ENCODE measurements around the gene SPTBN5.

DNA sequence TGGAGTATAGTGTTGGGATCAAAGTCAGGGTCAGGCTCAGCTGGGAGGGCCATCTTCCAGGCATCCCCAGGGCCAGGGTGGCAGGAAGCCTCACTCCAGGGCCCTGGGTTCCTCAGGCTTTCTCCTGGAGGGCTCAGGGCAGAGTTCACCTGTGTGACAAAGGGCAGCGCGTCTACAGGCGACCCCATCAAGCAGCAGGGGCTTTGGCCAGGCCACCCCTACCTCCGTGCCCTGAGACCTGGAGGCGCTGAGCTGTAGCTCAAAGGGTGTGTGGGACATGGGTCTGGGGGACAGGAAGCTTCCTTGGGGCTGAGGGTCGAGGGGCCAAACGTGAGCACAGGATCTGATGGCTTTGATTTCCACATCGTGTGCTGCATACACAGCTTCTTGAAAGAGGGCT lies 12.8 kb downstream of the SPTBN5 start:
- no peak for TF ChIP-seq IRF2 (CRISPR knock-in tag; IDR thresholded peaks at IDR 0.05; ENCODE audit: borderline replicate concordance, low read depth)
- TF ChIP-seq, protein P1, sequence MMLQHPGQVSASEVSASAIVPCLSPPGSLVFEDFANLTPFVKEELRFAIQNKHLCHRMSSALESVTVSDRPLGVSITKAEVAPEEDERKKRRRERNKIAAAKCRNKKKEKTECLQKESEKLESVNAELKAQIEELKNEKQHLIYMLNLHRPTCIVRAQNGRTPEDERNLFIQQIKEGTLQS (CRISPR knock-in tag; conservative IDR thresholded peaks at IDR 0.05): no peak
- TF ChIP-seq, protein P2, sequence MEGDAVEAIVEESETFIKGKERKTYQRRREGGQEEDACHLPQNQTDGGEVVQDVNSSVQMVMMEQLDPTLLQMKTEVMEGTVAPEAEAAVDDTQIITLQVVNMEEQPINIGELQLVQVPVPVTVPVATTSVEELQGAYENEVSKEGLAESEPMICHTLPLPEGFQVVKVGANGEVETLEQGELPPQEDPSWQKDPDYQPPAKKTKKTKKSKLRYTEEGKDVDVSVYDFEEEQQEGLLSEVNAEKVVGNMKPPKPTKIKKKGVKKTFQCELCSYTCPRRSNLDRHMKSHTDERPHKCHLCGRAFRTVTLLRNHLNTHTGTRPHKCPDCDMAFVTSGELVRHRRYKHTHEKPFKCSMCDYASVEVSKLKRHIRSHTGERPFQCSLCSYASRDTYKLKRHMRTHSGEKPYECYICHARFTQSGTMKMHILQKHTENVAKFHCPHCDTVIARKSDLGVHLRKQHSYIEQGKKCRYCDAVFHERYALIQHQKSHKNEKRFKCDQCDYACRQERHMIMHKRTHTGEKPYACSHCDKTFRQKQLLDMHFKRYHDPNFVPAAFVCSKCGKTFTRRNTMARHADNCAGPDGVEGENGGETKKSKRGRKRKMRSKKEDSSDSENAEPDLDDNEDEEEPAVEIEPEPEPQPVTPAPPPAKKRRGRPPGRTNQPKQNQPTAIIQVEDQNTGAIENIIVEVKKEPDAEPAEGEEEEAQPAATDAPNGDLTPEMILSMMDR (IDR thresholded peaks at IDR 0.05): no peak
